NB4 (cell line): ENCODE data around the gene TMEFF1.

Experiments used
- CTCF ChIP-seq: IDR thresholded peaks from one replicate; pipeline ENCODE4 v1.5.1; 2012; ENCODE audit warnings: low read depth, low read length
- MAX ChIP-seq: IDR thresholded peaks from 2 replicates; pipeline ENCODE4 v1.6.1; 2011; ENCODE audit warnings: low read depth, low read length
- MYC ChIP-seq: IDR thresholded peaks from 2 replicates; pipeline ENCODE4 v1.6.1; 2011; ENCODE audit warnings: low read depth, low read length

- TF ChIP-seq CTCF (no peak), MAX (no peak), MYC (no peak)
Observed at GRCh38 chr9:100472788-100473275, at the start of gene TMEFF1.
